Measurements from ENCODE around the gene EML6.

- no peak for TF ChIP-seq CTCF (IDR thresholded peaks at IDR 0.05)
- TF ChIP-seq POLR2A (IDR thresholded peaks at IDR 0.05) = no peak
Observed at GRCh38 chr2:54958717-54959371, 235.4 kb downstream of the EML6 start.
